Neural crest cell (in vitro differentiated cells): ENCODE results near the gene SLC25A30. TPM values are rescaled to one million over a fixed set of nuclear protein-coding genes. Genes with fewer than 3 reads are reported as not detected.
"Not testable (repeated sequence)": the region's sequence is repeated elsewhere in the genome, so short reads cannot be mapped to it uniquely, and the experiment has no call there.

Experiments used
- DNase-seq: peaks from one replicate; pipeline ENCODE4 v3.0.0; 2021; ENCODE audit warnings: low read depth, mixed read lengths, low spot score
- H3K27ac Mint-ChIP-seq: one replicate; pipeline ENCODE4 v1.8.0; 2021; ENCODE audit warnings: mild to moderate bottlenecking, mixed read lengths; ENCODE audit not compliant: unreplicated experiment
- H3K27me3 Mint-ChIP-seq: 2 replicates; pipeline ENCODE4 v1.8.0; 2021; ENCODE audit warnings: low read depth, mild to moderate bottlenecking, mixed read lengths
- H3K36me3 Mint-ChIP-seq: 2 replicates; pipeline ENCODE4 v1.8.0; 2021; ENCODE audit warnings: low read depth, mild to moderate bottlenecking, mixed read lengths
- H3K4me1 Mint-ChIP-seq: 2 replicates; pipeline ENCODE4 v1.8.0; 2021; ENCODE audit warnings: mixed read lengths
- H3K4me3 Mint-ChIP-seq: one replicate; pipeline ENCODE4 v1.8.0; 2021; ENCODE audit warnings: mild to moderate bottlenecking, mixed read lengths
- H3K9me3 Mint-ChIP-seq: 2 replicates; pipeline ENCODE4 v1.8.0; 2021; ENCODE audit warnings: mixed read lengths
- total RNA-seq: library from RNA; stranded (reverse); gene quantifications from 2 replicates; pipeline ENCODE4 v1.2.1, GENCODE V29; 2021
- TF ChIP-seq, protein P1 (sequence below): fragments of 200-600 bp; sonication (generic); conservative IDR thresholded peaks from 2 replicates; pipeline ENCODE4 v1.5.0; 2021; ENCODE audit warnings: antibody characterized with exemption, mild to moderate bottlenecking

The SLC25A30 gene
- total RNA-seq, 1 donor from 2014 or later = 14.0 TPM

DNA sequence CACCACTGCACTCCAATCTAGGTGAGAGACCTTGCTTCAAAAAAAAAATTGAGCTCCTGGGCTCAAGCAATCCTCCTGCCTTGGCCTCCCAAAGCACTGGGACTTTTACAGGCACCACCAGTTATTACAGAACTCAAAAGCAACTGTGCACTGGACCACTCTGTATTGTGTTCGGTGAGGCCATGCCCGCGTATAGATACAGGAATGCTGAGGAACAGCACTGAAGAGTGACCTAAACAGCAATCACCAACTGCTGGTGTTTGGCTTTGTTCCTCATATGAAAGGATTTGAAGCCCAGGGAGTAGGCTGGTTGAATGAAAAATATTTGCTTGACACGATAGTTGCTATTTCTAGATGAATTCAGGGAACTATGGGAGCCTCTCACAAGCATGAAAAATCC is 29.5 kb downstream of the SLC25A30 start:
- TF ChIP-seq, protein P1, sequence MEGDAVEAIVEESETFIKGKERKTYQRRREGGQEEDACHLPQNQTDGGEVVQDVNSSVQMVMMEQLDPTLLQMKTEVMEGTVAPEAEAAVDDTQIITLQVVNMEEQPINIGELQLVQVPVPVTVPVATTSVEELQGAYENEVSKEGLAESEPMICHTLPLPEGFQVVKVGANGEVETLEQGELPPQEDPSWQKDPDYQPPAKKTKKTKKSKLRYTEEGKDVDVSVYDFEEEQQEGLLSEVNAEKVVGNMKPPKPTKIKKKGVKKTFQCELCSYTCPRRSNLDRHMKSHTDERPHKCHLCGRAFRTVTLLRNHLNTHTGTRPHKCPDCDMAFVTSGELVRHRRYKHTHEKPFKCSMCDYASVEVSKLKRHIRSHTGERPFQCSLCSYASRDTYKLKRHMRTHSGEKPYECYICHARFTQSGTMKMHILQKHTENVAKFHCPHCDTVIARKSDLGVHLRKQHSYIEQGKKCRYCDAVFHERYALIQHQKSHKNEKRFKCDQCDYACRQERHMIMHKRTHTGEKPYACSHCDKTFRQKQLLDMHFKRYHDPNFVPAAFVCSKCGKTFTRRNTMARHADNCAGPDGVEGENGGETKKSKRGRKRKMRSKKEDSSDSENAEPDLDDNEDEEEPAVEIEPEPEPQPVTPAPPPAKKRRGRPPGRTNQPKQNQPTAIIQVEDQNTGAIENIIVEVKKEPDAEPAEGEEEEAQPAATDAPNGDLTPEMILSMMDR = no peak
- Mint-ChIP-seq H3K9me3 (peaks cover 6% of the 10 kb centered on the region), H3K4me3 (no peak overlapping the region), H3K4me1 (peaks cover 18% of the 10 kb centered on the region), H3K36me3 (peaks cover 36% of the 10 kb centered on the region), H3K27me3 (no peaks in the 10 kb centered on the region), H3K27ac (peak overlapping the region; percentile 37)
- DNase-seq = no peak

DNA sequence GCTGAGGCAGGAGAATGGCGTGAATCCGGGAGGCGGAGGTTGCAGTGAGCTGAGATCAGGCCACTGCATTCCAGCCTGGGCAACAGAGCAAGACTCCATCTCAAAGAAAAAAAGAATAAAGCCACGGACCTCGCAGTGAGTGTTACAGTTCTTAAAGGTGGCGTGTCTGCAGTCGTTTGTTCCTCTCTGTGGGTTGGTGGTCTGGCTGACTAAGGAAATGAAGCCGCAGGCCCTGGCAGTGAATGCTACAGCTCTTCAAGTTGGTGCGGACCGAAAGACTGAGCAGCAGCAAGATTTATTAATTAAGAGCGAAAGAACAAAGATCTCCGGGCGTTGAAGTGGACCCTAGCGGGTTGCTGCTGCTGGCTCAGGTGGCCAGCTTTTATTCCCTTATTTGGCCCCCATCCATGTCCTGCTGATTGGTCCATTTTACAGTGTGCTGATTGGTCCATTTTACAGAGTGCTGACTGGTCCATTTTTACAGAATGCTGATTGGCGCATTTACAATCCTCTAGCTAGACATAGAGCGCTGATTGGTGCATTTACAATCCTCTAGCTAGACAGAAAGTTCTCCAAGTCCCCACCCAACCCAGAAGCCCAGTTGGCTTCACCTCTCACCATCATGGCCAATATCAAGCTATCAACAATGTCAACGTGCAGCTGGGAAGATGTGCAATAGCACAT is 31.1 kb downstream of the SLC25A30 start:
- peaks cover 34% of the 10 kb centered on the region for H3K36me3 Mint-ChIP-seq
- H3K4me3 Mint-ChIP-seq = peak overlapping the region; percentile 35
- H3K4me1 Mint-ChIP-seq = peaks cover 21% of the 10 kb centered on the region
- peak overlapping the region; percentile 70 for H3K27ac Mint-ChIP-seq
- H3K27me3 Mint-ChIP-seq, DNase-seq, H3K9me3 Mint-ChIP-seq: not testable (repeated sequence)

DNA sequence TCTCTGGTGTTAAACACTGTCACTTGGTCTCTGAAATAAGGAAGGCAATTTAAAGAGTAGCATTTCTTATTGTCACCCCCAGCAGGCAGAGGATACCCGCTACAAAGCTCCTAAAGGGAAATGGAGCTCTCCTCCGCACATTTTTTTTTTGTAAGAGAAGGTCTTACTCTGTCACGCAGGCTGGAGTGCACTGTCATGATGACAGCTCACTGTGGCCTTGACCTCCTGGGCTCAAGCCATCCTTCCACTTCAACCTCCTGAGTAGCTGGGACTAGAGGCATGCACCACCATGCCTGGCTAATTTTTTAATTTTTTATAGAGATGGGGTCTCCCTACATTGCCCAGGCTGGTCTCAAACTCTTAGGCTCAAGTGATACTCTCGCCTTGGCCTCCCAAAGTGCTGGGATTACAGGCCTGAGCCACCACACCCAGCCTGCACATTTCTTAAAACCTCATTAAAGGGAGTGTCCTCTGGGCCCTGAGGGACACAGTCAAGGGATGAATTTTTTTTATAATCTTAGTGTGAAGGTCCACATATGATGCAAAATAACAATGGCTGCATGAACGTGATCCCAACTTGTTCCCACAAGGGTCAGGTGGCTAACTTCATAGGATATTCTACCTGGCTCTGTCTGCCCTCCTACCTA is 32.1 kb downstream of the SLC25A30 start:
- no peak overlapping the region for H3K4me3 Mint-ChIP-seq
- H3K4me1 Mint-ChIP-seq = peaks cover 21% of the 10 kb centered on the region
- no peak for DNase-seq
- TF ChIP-seq, protein P1 = no peak
- H3K27me3 Mint-ChIP-seq = no peaks in the 10 kb centered on the region
- peaks cover 34% of the 10 kb centered on the region for H3K36me3 Mint-ChIP-seq
- peaks cover 6% of the 10 kb centered on the region for H3K9me3 Mint-ChIP-seq
- H3K27ac Mint-ChIP-seq = no peak overlapping the region

DNA sequence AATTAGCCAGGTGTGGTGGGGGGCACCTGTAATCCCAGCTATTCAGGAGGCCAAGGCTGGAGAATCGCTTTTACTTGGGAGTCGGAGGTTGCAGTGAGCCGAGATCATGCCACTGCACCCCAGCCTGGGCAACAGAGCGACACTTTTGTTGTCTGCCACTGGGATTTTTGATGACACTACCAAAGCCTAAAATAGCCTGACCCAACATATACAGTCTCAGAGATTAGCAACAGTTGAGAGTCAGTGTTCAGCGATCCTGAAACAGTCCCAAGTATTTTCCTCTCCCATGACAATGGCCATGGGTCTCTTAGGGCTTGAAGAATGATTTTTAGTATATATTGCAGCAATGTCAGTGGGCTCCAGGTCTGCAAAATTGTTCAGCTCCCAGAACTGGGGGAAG is 32.9 kb downstream of the SLC25A30 start:
- no peaks in the 10 kb centered on the region for H3K27me3 Mint-ChIP-seq
- H3K4me3 Mint-ChIP-seq = no peak overlapping the region
- TF ChIP-seq, protein P1 = no peak
- peaks cover 21% of the 10 kb centered on the region for H3K4me1 Mint-ChIP-seq
- DNase-seq = no peak
- no peak overlapping the region for H3K27ac Mint-ChIP-seq
- H3K9me3 Mint-ChIP-seq = peaks cover 6% of the 10 kb centered on the region
- peaks cover 27% of the 10 kb centered on the region for H3K36me3 Mint-ChIP-seq

DNA sequence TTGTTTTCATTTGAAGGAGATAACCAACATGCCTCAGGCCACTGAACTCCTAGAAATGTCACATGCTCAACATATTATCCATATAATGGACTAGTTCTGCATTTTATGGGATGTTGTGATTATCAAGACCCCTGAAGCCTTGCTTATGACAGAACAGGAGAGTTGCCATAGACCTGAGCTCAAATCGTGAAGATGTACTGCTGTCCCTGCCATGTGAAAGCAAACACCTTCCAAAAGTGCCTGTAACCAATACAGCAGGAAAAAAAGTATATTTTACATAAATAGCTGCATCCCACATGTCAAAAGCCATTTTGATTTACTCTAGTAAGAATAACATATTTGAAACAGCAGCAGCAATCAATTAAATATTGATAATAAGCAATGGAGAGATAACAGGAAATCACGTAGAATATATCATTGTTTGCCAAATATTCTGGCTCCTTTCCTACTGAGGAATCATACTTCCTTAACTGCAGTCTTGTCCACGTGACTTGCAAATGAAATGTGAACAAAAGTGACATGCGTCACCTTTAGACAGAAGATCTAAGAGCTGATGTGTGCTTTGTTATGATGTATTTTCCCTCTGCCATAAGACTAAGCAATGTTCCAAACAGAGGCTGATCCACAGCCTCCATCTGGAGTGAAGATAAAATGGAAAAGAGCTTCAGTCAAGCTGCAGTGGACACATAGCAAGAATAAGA is 33.5 kb downstream of the SLC25A30 start:
- Mint-ChIP-seq H3K27ac (no peak overlapping the region), H3K4me3 (no peak overlapping the region), H3K27me3 (peaks cover under 1% of the 10 kb centered on the region), H3K36me3 (peaks cover 26% of the 10 kb centered on the region), H3K9me3 (peaks cover 6% of the 10 kb centered on the region), H3K4me1 (peaks cover 23% of the 10 kb centered on the region)
- TF ChIP-seq, protein P1 = no peak
- no peak for DNase-seq

DNA sequence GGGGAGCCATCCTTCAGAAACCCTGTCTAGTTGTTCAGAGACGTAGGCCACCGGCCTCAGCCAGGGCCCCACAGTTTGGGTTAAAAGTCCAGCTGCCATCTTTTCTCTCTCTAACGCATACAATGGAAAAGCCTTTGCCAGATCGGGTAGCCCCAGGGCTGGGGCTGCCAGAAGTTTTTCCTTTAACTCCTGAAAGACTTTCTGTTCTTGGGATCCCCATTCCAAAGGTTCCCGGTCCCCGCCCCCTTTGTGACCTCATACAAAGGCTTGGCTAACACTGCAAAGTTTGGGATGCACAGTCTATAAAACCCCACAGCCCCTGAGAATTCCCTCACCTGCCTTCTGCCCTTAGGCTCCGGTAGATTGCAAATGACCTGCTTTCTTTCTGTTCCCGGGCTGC is 35.4 kb downstream of the SLC25A30 start:
- Mint-ChIP-seq H3K4me3 (peak overlapping the region; percentile 83), H3K36me3 (peaks cover 21% of the 10 kb centered on the region), H3K4me1 (peaks cover 37% of the 10 kb centered on the region), H3K27ac (peak overlapping the region; percentile 95)
- not testable (repeated sequence) for H3K27me3 Mint-ChIP-seq, DNase-seq, H3K9me3 Mint-ChIP-seq
